ENCODE measurements around the gene STK11. TPM values are rescaled to one million over a fixed set of nuclear protein-coding genes. Genes with fewer than 3 reads are reported as not detected.

STK11 gene
- total and polyA plus RNA-seq, 2 of the 4 experiments (the other 2 are of a cell fraction) = 39.3 to 42.8 TPM

GRCh38 chr19:1248139-1248785, 42.7 kb downstream of the STK11 start, which contains the start of gene MIDN:
MIDN (plus strand) TSS chr19:1248583; CDS start chr19:1250297, 1,714 bp downstream.
- H3K23ac ChIP-seq (ENCODE audit: low read depth, low read length) = peak within 1 kb of the TSS; percentile 78
- H2BK120ac ChIP-seq (ENCODE audit: low read depth, low read length) = peak within 1 kb of the TSS; percentile 94
- H3K9ac ChIP-seq (ENCODE audit: low read depth, low read length) = peak within 1 kb of the TSS; percentile 94
- 0% methylated on average over 1 of the region's 60 CpGs; no CpG with 5 or more reads in 1 of the 2 experiments for WGBS, 2 experiments (ENCODE audit: extremely low coverage in 2 of 2, insufficient read length in 1 of 2)
- no peaks in the 10 kb centered on the region for H3K9me3 ChIP-seq (ENCODE audit: control insufficient read depth, insufficient read depth, low read length)
- peak within 1 kb of the TSS; percentile 95 for H4K91ac ChIP-seq (ENCODE audit: insufficient read depth, low read depth, low read length)
- peak within 1 kb of the TSS; percentile 98 for H3K14ac ChIP-seq (replicated peaks; ENCODE audit: low read depth, low read length)
- dilution Hi-C loops (cut with HindIII; ENCODE audit: low sequenced_read_pairs, unreplicated experiment) = no loop called here
- DNase-seq (peak; percentile 86), ATAC-seq (ENCODE audit: low read depth) (peak; percentile 40)
- H3K4me3 ChIP-seq (ENCODE audit: insufficient read depth, low read depth, low read length) = peak within 1 kb of the TSS; percentile 93
- ChIA-PET CTCF (no interaction called here), POLR2A (ENCODE audit: unreplicated experiment) (interaction anchor here (1.0 kb wide), 1 partner anchor 21 kb away, joined by 3 read pairs; no protein-coding TSS in a partner anchor)
- in situ Hi-C loops (cut with MboI; ENCODE audit: low sequenced_read_pairs) = no loop called here
- H2AFZ ChIP-seq (replicated peaks; ENCODE audit: low read length, poor library complexity) = peak within 1 kb of the TSS; percentile 94
- H3K56ac ChIP-seq (ENCODE audit: extremely low read depth, insufficient read depth, low read length) = peak within 1 kb of the TSS; percentile 90
- H3K9me1 ChIP-seq (ENCODE audit: insufficient read depth, low read length) = no peaks in the 10 kb centered on the region
- H3K79me1 ChIP-seq (ENCODE audit: low read depth in 1 of 2, low read length in 2 of 2) = peaks cover 0 to 42% of the 10 kb centered on the region in 2 experiments; a peak in 2 of 4 replicates
- peaks cover 14% of the 10 kb centered on the region for H3K4me1 ChIP-seq (ENCODE audit: control insufficient read depth, insufficient read depth, low read length)
- peak within 1 kb of the TSS; percentile 80; the same call in 1 of the 2 replicates for H3K18ac ChIP-seq (ENCODE audit: low read depth, low read length)
- H3K4ac ChIP-seq (ENCODE audit: low read depth, low read length) = peak within 1 kb of the TSS; percentile 95
- no TSS peak for BruUV-seq (replicated peaks)
- intact Hi-C loops (cut with micrococcal nuclease) = loop anchor here (1.0 kb wide), 1 partner anchor 18 kb away; no protein-coding TSS in a partner anchor
- peak within 1 kb of the TSS; percentile 89 for H3K4me2 ChIP-seq (ENCODE audit: low read depth, low read length)
- H2BK20ac ChIP-seq (ENCODE audit: low read depth, low read length) = peak within 1 kb of the TSS; percentile 46; the same call in 1 of the 2 replicates
- peaks cover 52% of the 10 kb centered on the region for H4K20me1 ChIP-seq (ENCODE audit: insufficient read depth, low read length)
- peak within 1 kb of the TSS; percentile 100 for H2AK9ac ChIP-seq (replicated peaks; ENCODE audit: low read depth, low read length, poor library complexity)
- peaks cover 22% of the 10 kb centered on the region for H3K36me3 ChIP-seq (ENCODE audit: control insufficient read depth, insufficient read depth, low read length)
- peak within 1 kb of the TSS; percentile 98 for H3K27ac ChIP-seq (ENCODE audit: insufficient read depth, low read length)
- peak within 1 kb of the TSS; percentile 30; the same call in 1 of the 3 replicates for H2BK15ac ChIP-seq (ENCODE audit: low read depth, low read length)
- H4K8ac ChIP-seq (ENCODE audit: low read depth in 2 of 2, low read length in 2 of 2) = peak within 1 kb of the TSS in 1 of 2 experiments; percentile 85; a peak in 2 of 4 replicates
- no peaks in the 10 kb centered on the region for H3K27me3 ChIP-seq (ENCODE audit: control insufficient read depth, insufficient read depth, low read length)
- H4K5ac ChIP-seq (ENCODE audit: low read depth, low read length) = 0 out of 2 replicates have a peak within 1 kb of the TSS, but pooled peaks have one; percentile 60
- H2BK5ac ChIP-seq (ENCODE audit: low read depth, low read length, poor library complexity, severe bottlenecking) = peak within 1 kb of the TSS; percentile 97
- H2AK5ac ChIP-seq (ENCODE audit: low read depth, low read length) = peak within 1 kb of the TSS; percentile 98
- TF ChIP-seq RFX5 (IDR thresholded peaks at IDR 0.05; ENCODE audit: low read depth, low read length) = no peak
- no peak for TF ChIP-seq CEBPB (IDR thresholded peaks at IDR 0.05; ENCODE audit: low read depth, low read length)
- TF ChIP-seq MXI1 (IDR thresholded peaks at IDR 0.05; ENCODE audit: borderline replicate concordance, low read depth, low read length) = peak; percentile 11; the same call in 1 of the 2 replicates
- no peak for TF ChIP-seq RCOR1 (IDR thresholded peaks at IDR 0.05; ENCODE audit: insufficient replicate concordance, low read length)
- TF ChIP-seq ELK1 (IDR thresholded peaks at IDR 0.05; ENCODE audit: borderline replicate concordance, low read depth, low read length) = no peak
- TF ChIP-seq USF2 (IDR thresholded peaks at IDR 0.05; ENCODE audit: low read depth, low read length) = 0 out of 2 replicates have a peak, but pooled peaks have one; percentile 23
- TF ChIP-seq CTCF (conservative IDR thresholded peaks at IDR 0.05; ENCODE audit: low read depth, low read length) = peak; percentile 43; the same call in 1 of the 2 replicates
- peak; percentile 98 for TF ChIP-seq POLR2A (IDR thresholded peaks at IDR 0.05; ENCODE audit: low read depth, low read length)
- TF ChIP-seq BHLHE40 (IDR thresholded peaks at IDR 0.05; ENCODE audit: low read depth, low read length) = peak; percentile 81
- no peak for TF ChIP-seq CHD1 (IDR thresholded peaks at IDR 0.05; ENCODE audit: low read depth, low read length)
- TF ChIP-seq FOS (IDR thresholded peaks at IDR 0.05; ENCODE audit: low read depth, low read length) = peak; percentile 56
- TF ChIP-seq NFE2L2 (IDR thresholded peaks at IDR 0.05; ENCODE audit: low read depth, low read length) = 0 out of 2 replicates have a peak, but pooled peaks have one; percentile 14
- TF ChIP-seq MAZ (IDR thresholded peaks at IDR 0.05; ENCODE audit: borderline replicate concordance, low read depth, low read length) = peak; percentile 87
- peak; percentile 9; the same call in 1 of the 2 replicates for TF ChIP-seq MAFK (IDR thresholded peaks at IDR 0.05; ENCODE audit: low read depth, low read length)

Measured in IMR-90 (cell line).